K562 (cell line): ENCODE measurements around the gene TUBA4B. TPM values are rescaled to one million over a fixed set of nuclear protein-coding genes. Genes with fewer than 3 reads are reported as not detected.
A peak's percentile ranks its signal among the peaks of the same experiment; 100 is the strongest.

Source experiments
- ARID1B ChIP-seq: fragments of 450-650 bp; IDR thresholded peaks from 2 replicates; pipeline ENCODE4 v1.6.1; 2016; ENCODE audit warnings: antibody characterized with exemption, mild to moderate bottlenecking, inconsistent platforms
- ARID2 ChIP-seq: fragments of 450-650 bp; IDR thresholded peaks from 2 replicates; pipeline ENCODE4 v1.6.1; 2017; ENCODE audit warnings: antibody characterized with exemption, mild to moderate bottlenecking
- ARNT ChIP-seq, 2 experiments: fragments of 450-650 bp; IDR thresholded peaks; 2 replicates each; pipeline ENCODE4 v1.6.1; 2016; ENCODE audit warnings: mild to moderate bottlenecking in 1 of 2
- E2F4 ChIP-seq: sonication (generic); formaldehyde crosslinking; IDR thresholded peaks from 2 replicates; pipeline ENCODE4 v1.8.0; 2022; ENCODE audit warnings: mild to moderate bottlenecking, low read depth, missing genetic modification reagents
- GABPA ChIP-seq: fragments of 200-800 bp; sonication (Bioruptor generic); conservative IDR thresholded peaks from 2 replicates; pipeline ENCODE4 v1.6.1; 2016; ENCODE audit warnings: low read depth, missing genetic modification characterization, missing compliant biosample characterization
- GABPB1 ChIP-seq: sonication (generic); formaldehyde crosslinking; IDR thresholded peaks from 2 replicates; pipeline ENCODE4 v1.8.0; 2022; ENCODE audit warnings: mild to moderate bottlenecking, missing genetic modification reagents
- HLTF ChIP-seq: fragments of 450-650 bp; IDR thresholded peaks from 2 replicates; pipeline ENCODE4 v1.6.1; 2016
- MCM2 ChIP-seq: fragments of 450-650 bp; IDR thresholded peaks from 2 replicates; pipeline ENCODE4 v1.6.1; 2017; ENCODE audit warnings: low read depth, mild to moderate bottlenecking
- MLLT1 ChIP-seq, 2 experiments: fragments of 450-650 bp; IDR thresholded peaks; 2 replicates each; pipeline ENCODE4 v1.6.1; 2016
- NCOA1 ChIP-seq: fragments of 450-650 bp; IDR thresholded peaks from 2 replicates; pipeline ENCODE4 v1.6.1; 2016; ENCODE audit warnings: low read depth
- NFIC ChIP-seq: fragments of 450-650 bp; IDR thresholded peaks from 2 replicates; pipeline ENCODE4 v1.6.1; 2017; ENCODE audit warnings: mild to moderate bottlenecking, inconsistent platforms
- PHF8 ChIP-seq: fragments of 200-600 bp; sonication (generic); IDR thresholded peaks from 2 replicates; pipeline ENCODE4 v1.6.1; 2012; ENCODE audit warnings: mixed run types, mild to moderate bottlenecking, inconsistent platforms, low read length, moderate library complexity, borderline replicate concordance
- POLR3A ChIP-seq: IDR thresholded peaks from 2 replicates; pipeline ENCODE4 v1.6.1; 2011; ENCODE audit warnings: borderline replicate concordance, mild to moderate bottlenecking, moderate library complexity; ENCODE audit not compliant: insufficient read length, insufficient read depth; ENCODE audit errors: extremely low read depth
- RBBP5 ChIP-seq: fragments of 200-600 bp; sonication (generic); IDR thresholded peaks from 2 replicates; pipeline ENCODE4 v1.6.1; 2012; ENCODE audit warnings: borderline replicate concordance, mild to moderate bottlenecking, low read length, control low read depth, inconsistent platforms; ENCODE audit not compliant: insufficient read depth, poor library complexity, severe bottlenecking
- RFX1 ChIP-seq: fragments of 450-650 bp; IDR thresholded peaks from 2 replicates; pipeline ENCODE4 v1.6.1; 2016; ENCODE audit warnings: mild to moderate bottlenecking, moderate library complexity
- RFX5 ChIP-seq: IDR thresholded peaks from 2 replicates; pipeline ENCODE4 v1.6.1; 2011; ENCODE audit warnings: low read depth, mild to moderate bottlenecking, improper control_type of control experiment, low read length
- SAP30 ChIP-seq: fragments of 200-600 bp; sonication (generic); IDR thresholded peaks from 2 replicates; pipeline ENCODE4 v1.6.1; 2012; ENCODE audit warnings: borderline replicate concordance, low read depth, mild to moderate bottlenecking, moderate library complexity, low read length, control low read depth, inconsistent platforms; ENCODE audit not compliant: insufficient read depth, poor library complexity, severe bottlenecking
- SIN3A ChIP-seq, 2 experiments: fragments of 150-350 bp in 1 of 2; IDR thresholded peaks; 2 replicates each; pipeline ENCODE4 v1.6.1; 2011 to 2016; ENCODE audit warnings: borderline replicate concordance in 2 of 2, low read depth in 2 of 2, low read length in 2 of 2, mild to moderate bottlenecking in 2 of 2, moderate library complexity in 2 of 2; ENCODE audit not compliant: control insufficient read depth in 1 of 2
- SREBF2 ChIP-seq: sonication (generic); formaldehyde crosslinking; IDR thresholded peaks from 2 replicates; pipeline ENCODE4 v1.4.0; 2020; ENCODE audit warnings: mild to moderate bottlenecking, missing genetic modification reagents
- STAG1 ChIP-seq: sonication (generic); formaldehyde crosslinking; IDR thresholded peaks from 2 replicates; pipeline ENCODE4 v1.5.0; 2020; ENCODE audit warnings: missing genetic modification reagents, borderline replicate concordance
- ZFP30 ChIP-seq: fragments of 250-450 bp; sonication (Bioruptor Pico); IDR thresholded peaks from 2 replicates; pipeline ENCODE4 v1.8.0; 2022; ENCODE audit warnings: moderate library complexity, mild to moderate bottlenecking, inconsistent platforms, borderline replicate concordance
- ZNF274 ChIP-seq: IDR thresholded peaks from 2 replicates; pipeline ENCODE4 v1.6.1; 2011; ENCODE audit warnings: low read depth, mild to moderate bottlenecking, low read length, moderate library complexity, borderline replicate concordance
- ZNF311 ChIP-seq: fragments of 250-450 bp; sonication (Bioruptor Pico); IDR thresholded peaks from 2 replicates; pipeline ENCODE4 v1.4.0; 2020; ENCODE audit warnings: mild to moderate bottlenecking, moderate library complexity
- ZNF699 ChIP-seq: fragments of 250-450 bp; sonication (Bioruptor Pico); IDR thresholded peaks from 2 replicates; pipeline ENCODE4 v1.8.0; 2021; ENCODE audit warnings: mild to moderate bottlenecking, moderate library complexity; ENCODE audit not compliant: insufficient replicate concordance
- ZSCAN29 ChIP-seq: fragments of 450-650 bp; IDR thresholded peaks from 2 replicates; pipeline ENCODE4 v1.6.1; 2017
- polyA plus RNA-seq, 8 experiments: library from polyadenylated mRNA; depleted of rRNA in 4 of 8; stranded (reverse) in 5 of 8; unstranded in 3 of 8; fragments of >200 nt; fragmentation: Nextera tagmentation in 2 of 8; fragmentation: Illumina TruSeq in 1 of 8; extraction: Ambion mirVana in 2 of 8; extraction: Trizol in 1 of 8; gene quantifications; 2 replicates each; pipeline versions ENCODE4 v1.2.1 to v1.2.3, GENCODE V29; 2011 to 2014; ENCODE audit warnings: inconsistent platforms in 1 of 8, missing spikeins in 1 of 8
- total RNA-seq, 7 experiments: library from RNA; depleted of rRNA in 6 of 7; stranded (reverse); fragments of >200 nt in 6 of 7; fragmentation: Illumina TruSeq in 2 of 7; extraction: Trizol in 2 of 7; gene quantifications; 2 replicates each; pipeline versions ENCODE4 v1.2.1 to v1.2.3, GENCODE V29; 2011 to 2021; ENCODE audit warnings: low replicate concordance in 1 of 7
- TF ChIP-seq, protein P1 (sequence below): fragments of 450-650 bp; formaldehyde crosslinking; IDR thresholded peaks from 2 replicates; pipeline ENCODE4 v1.4.0; 2020; ENCODE audit warnings: mild to moderate bottlenecking, moderate library complexity

TUBA4B gene
- total and polyA plus RNA-seq, 9 of the 15 experiments (the other 6 are each of a cell fraction or from before 2014, with no cell fraction given), result 0.04 TPM; not detected in 8

DNA sequence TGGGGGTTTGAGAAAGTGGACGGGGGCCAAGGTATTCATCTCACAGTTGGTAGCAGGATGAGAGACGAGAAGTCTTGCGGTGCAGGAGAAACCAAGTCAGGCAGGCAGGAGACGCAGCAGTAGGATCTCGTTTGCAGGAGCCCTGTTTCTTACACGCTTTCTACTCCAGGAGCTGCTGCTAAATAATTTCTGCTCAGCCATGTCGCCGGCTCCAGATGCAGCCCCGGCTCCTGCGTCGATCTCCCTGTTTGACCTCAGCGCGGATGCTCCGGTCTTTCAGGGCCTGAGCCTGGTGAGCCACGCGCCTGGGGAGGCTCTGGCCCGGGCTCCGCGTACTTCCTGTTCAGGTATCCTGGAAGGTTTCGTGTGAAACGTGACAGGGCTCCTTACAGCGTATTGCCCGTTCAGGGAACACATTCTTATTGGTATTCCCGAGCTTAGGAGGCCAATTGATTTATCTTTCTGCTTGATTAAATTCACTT is 22.9 kb upstream of the TUBA4B start (continued):
- peak; percentile 72 for TF ChIP-seq SAP30
- TF ChIP-seq PHF8, result no peak
- no peak for TF ChIP-seq ZNF699 (CRISPR knock-in tag)
- TF ChIP-seq NFIC, result 0 out of 2 replicates have a peak, but pooled peaks have one; percentile 9
- no peak for TF ChIP-seq ARNT (IDR thresholded peaks at IDR 0.05)
- TF ChIP-seq SREBF2, result no peak
- TF ChIP-seq ZNF274, result no peak
- no peak for TF ChIP-seq RFX1
- no peak for TF ChIP-seq RFX5
- TF ChIP-seq, protein P1, sequence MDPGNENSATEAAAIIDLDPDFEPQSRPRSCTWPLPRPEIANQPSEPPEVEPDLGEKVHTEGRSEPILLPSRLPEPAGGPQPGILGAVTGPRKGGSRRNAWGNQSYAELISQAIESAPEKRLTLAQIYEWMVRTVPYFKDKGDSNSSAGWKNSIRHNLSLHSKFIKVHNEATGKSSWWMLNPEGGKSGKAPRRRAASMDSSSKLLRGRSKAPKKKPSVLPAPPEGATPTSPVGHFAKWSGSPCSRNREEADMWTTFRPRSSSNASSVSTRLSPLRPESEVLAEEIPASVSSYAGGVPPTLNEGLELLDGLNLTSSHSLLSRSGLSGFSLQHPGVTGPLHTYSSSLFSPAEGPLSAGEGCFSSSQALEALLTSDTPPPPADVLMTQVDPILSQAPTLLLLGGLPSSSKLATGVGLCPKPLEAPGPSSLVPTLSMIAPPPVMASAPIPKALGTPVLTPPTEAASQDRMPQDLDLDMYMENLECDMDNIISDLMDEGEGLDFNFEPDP, result no peak
- TF ChIP-seq ARID2, result no peak
- TF ChIP-seq ARID1B, result no peak
- peak; percentile 37; the same call in 1 of the 2 replicates for TF ChIP-seq GABPA (tag)
- peak; percentile 37; the same call in 1 of the 2 replicates for TF ChIP-seq NCOA1
- TF ChIP-seq HLTF, result 0 out of 2 replicates have a peak, but pooled peaks have one; percentile 16
- TF ChIP-seq ZNF311 (CRISPR knock-in tag), result no peak
- no peak for TF ChIP-seq RBBP5
- no peak for TF ChIP-seq STAG1
- peak in 1 of 2 experiments; percentile 30; a peak in 1 of 4 replicates for TF ChIP-seq SIN3A (IDR thresholded peaks at IDR 0.05; ENCODE audit: borderline replicate concordance in 2 of 2, control insufficient read depth in 1 of 2, low read depth in 2 of 2, low read length in 2 of 2)
- 0 out of 4 replicates have a peak, but pooled peaks of 1 of the 2 experiments have one; percentile 28 for TF ChIP-seq MLLT1 (IDR thresholded peaks at IDR 0.05)
- TF ChIP-seq ZFP30, result no peak
- TF ChIP-seq ZSCAN29, result 0 out of 2 replicates have a peak, but pooled peaks have one; percentile 51
- TF ChIP-seq GABPB1 (CRISPR knock-in tag), result 0 out of 2 replicates have a peak, but pooled peaks have one; percentile 19
- no peak for TF ChIP-seq POLR3A
- no peak for TF ChIP-seq MCM2
- TF ChIP-seq E2F4 (CRISPR knock-in tag), result no peak
